Measurements from ENCODE around the gene RAB43.

The RAB43 gene

DNA sequence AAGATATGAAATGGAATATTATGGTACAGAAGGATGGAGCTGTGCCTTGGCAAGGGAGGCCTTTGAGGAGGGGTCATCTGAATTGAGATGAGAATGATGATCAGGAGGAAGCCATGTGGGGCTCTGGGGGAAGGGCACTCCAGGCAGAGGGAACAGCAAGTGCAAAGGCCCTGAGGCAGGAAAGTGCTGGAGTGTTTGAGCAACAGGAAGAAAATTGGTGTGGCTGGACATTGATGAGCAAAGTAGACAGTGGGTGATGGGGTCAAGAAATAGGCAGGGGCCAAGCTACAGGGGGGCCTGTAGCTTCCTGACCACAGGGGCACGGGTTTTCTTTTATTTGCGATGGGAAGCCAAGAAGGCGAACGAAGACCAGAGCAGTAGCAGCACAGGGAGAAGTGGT, 64.4 kb downstream of the RAB43 start:
- ChIA-PET POLR2A (no interaction called here), CTCF (interaction anchor here (1.4 to 6.9 kb wide), 5 partner anchors 8 to 188 kb away, joined by 3 to 72 read pairs (median 5); no protein-coding TSS in a partner anchor)
- Histone ChIP-seq H3K36me3 (ENCODE audit: control insufficient read depth in 4 of 4, insufficient read depth in 4 of 4, low read length in 3 of 4) (no peaks in the 10 kb centered on the region), H3K4me1 (ENCODE audit: control extremely low read depth in 1 of 4, control insufficient read depth in 4 of 4, insufficient read depth in 4 of 4, low read length in 3 of 4) (peaks cover 0 to 50% (median 38%) of the 10 kb centered on the region in 4 experiments), H3K4me3 (ENCODE audit: control insufficient read depth in 1 of 7, extremely low read depth in 1 of 7, insufficient read depth in 4 of 7, low read depth in 2 of 7, low read length in 6 of 7) (no peak overlapping the region), H3K9me3 (ENCODE audit: control extremely low read depth in 1 of 5, control insufficient read depth in 4 of 5, insufficient read depth in 2 of 5, low read depth in 1 of 5, low read length in 4 of 5) (no peaks in the 10 kb centered on the region), H3K27me3 (replicated peaks in 2 of 5; ENCODE audit: control insufficient read depth in 4 of 5, insufficient read depth in 5 of 5, low read length in 4 of 5) (no peaks in the 10 kb centered on the region), H3K27ac (ENCODE audit: insufficient read depth in 1 of 2, low read depth in 1 of 2, low read length in 2 of 2, poor library complexity in 1 of 2, severe bottlenecking in 2 of 2) (no peak overlapping the region)
- no peak for DNase-seq
- 88% methylated on average over 4 of the region's 4 CpGs for WGBS (ENCODE audit: insufficient coverage)

DNA sequence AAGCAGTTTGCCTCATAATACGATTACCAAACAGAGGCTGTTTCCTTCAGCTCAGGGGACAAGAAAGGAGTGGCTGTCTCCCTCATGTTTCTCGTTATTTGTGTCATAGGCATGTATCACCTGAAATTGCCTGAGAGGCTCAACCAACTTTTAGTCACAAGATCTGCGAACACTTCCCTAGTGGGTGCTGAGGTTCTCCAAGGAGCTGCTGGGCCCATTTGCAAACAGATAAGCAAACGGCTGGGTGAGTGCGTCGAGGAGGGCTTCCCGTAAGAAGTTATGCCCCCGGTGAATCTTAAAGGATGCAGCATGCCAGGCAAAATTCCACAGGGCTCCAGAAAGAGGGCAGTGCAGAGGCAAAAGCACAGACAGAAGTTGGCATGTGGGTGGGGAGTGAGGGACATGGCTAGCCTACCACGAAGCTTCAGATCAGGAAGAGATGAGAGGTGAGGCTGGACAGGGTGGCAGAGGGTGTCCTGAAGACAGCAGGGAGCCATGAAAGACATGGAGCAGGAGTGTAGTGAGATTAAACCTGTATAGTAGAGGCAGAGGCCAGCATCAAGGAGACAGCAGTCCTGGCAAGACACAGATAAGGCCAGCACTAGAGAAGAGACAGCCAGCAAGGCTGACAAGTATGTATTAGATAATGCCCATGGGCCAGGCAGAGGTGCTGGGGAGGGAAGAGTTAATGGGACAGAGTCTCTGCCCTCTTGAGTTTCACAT, 65.0 kb downstream of the RAB43 start:
- ChIA-PET CTCF (interaction anchor here (1.5 to 6.9 kb wide), 5 partner anchors 12 to 188 kb away, joined by 3 to 72 read pairs (median 4); no protein-coding TSS in a partner anchor), POLR2A (no interaction called here)
- H3K9me3 ChIP-seq (ENCODE audit: control extremely low read depth in 1 of 5, control insufficient read depth in 4 of 5, insufficient read depth in 2 of 5, low read depth in 1 of 5, low read length in 4 of 5), result no peaks in the 10 kb centered on the region
- no peaks in the 10 kb centered on the region for H3K36me3 ChIP-seq (ENCODE audit: control insufficient read depth in 4 of 4, insufficient read depth in 4 of 4, low read length in 3 of 4)
- no peak overlapping the region for H3K4me3 ChIP-seq (ENCODE audit: control insufficient read depth in 1 of 7, extremely low read depth in 1 of 7, insufficient read depth in 4 of 7, low read depth in 2 of 7, low read length in 6 of 7)
- no peak for DNase-seq
- H3K27me3 ChIP-seq (replicated peaks in 2 of 5; ENCODE audit: control insufficient read depth in 4 of 5, insufficient read depth in 5 of 5, low read length in 4 of 5), result no peaks in the 10 kb centered on the region
- no peak overlapping the region for H3K27ac ChIP-seq (ENCODE audit: insufficient read depth in 1 of 2, low read depth in 1 of 2, low read length in 2 of 2, poor library complexity in 1 of 2, severe bottlenecking in 2 of 2)
- 76% methylated on average over 8 of the region's 9 CpGs for WGBS (ENCODE audit: insufficient coverage)
- peaks cover 0 to 48% (median 38%) of the 10 kb centered on the region in 4 experiments for H3K4me1 ChIP-seq (ENCODE audit: control extremely low read depth in 1 of 4, control insufficient read depth in 4 of 4, insufficient read depth in 4 of 4, low read length in 3 of 4)

DNA sequence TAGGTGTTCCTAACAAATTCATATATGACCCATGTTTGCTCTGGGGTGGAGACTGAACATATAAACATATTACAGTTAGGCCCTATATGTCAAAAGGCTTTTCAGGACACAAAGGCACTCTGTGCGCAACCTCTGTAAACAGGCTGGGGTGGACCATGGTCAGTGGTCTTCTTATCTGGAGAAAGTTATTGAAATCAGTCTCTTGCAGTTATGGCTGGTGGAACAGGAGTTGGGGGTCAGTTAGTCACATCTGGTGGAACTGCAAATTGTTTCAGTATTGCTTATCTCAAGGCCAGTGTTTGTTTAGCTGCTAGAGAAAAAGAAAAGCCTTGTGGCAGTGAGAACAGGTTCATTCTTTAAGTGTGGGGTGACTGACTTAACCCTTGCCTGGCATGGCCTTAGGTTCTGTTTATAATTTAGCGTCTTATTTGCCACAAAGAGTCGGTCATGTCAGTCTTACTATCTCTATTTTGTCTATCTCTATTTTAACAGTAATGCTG, 66.9 kb downstream of the RAB43 start:
- POLR2A ChIA-PET, result no interaction called here
- 86% methylated on average over 1 of the region's 3 CpGs for WGBS (ENCODE audit: insufficient coverage)
- CTCF ChIA-PET, result interaction anchor here (0.9 to 6.9 kb wide), 13 partner anchors 11 to 192 kb away, joined by 3 to 72 read pairs (median 7); no protein-coding TSS in a partner anchor
- Histone ChIP-seq H3K4me3 (ENCODE audit: control insufficient read depth in 1 of 7, extremely low read depth in 1 of 7, insufficient read depth in 4 of 7, low read depth in 2 of 7, low read length in 6 of 7) (no peak overlapping the region), H3K4me1 (ENCODE audit: control extremely low read depth in 1 of 4, control insufficient read depth in 4 of 4, insufficient read depth in 4 of 4, low read length in 3 of 4) (peaks cover 0 to 29% (median 22%) of the 10 kb centered on the region in 4 experiments), H3K36me3 (ENCODE audit: control insufficient read depth in 4 of 4, insufficient read depth in 4 of 4, low read length in 3 of 4) (no peaks in the 10 kb centered on the region), H3K27me3 (replicated peaks in 2 of 5; ENCODE audit: control insufficient read depth in 4 of 5, insufficient read depth in 5 of 5, low read length in 4 of 5) (no peaks in the 10 kb centered on the region), H3K27ac (ENCODE audit: insufficient read depth in 1 of 2, low read depth in 1 of 2, low read length in 2 of 2, poor library complexity in 1 of 2, severe bottlenecking in 2 of 2) (no peak overlapping the region), H3K9me3 (ENCODE audit: control extremely low read depth in 1 of 5, control insufficient read depth in 4 of 5, insufficient read depth in 2 of 5, low read depth in 1 of 5, low read length in 4 of 5) (no peaks in the 10 kb centered on the region)
- DNase-seq, result peak in 2 of 3 donors; percentile 5 to 36

DNA sequence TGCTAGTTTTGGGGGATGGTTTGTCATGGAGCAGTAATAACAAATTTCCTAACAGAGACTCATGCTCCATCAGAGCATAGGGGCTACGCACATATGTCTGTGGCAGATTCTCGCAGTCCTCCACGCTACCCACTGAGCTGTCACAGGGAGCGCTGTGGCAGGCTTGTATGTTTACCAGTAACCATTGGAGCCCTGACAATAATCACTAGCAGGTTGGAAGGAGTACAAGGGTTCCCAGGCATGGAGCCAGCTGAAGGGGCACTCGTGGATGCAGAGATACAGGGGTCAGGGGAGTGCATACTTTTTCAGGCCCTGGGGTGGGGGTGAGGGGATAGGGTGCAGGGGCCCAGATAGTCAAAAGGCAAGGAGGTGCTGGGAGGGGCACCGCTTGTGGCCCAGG, 68.9 kb downstream of the RAB43 start:
- POLR2A ChIA-PET, result interaction anchor here (1.1 kb wide), 1 partner anchor 25 kb away, joined by 5 read pairs; no protein-coding TSS in a partner anchor
- CTCF ChIA-PET, result interaction anchor here (0.8 to 6.9 kb wide), 31 partner anchors 8 to 321 kb away, joined by 3 to 72 read pairs (median 8); partner anchors contain the start of genes COPG1 and GP9
- 95% methylated on average over 3 of the region's 6 CpGs for WGBS (ENCODE audit: insufficient coverage)

GRCh38 chr3:129051871-129052340, 69.7 kb downstream of the RAB43 start:
- ChIA-PET CTCF (interaction anchor here (0.8 to 6.9 kb wide), 27 partner anchors 9 to 320 kb away, joined by 3 to 72 read pairs (median 8); partner anchors contain the start of gene GP9), POLR2A (no interaction called here)
- no peak for DNase-seq
- Histone ChIP-seq H3K4me3 (ENCODE audit: control insufficient read depth in 1 of 7, extremely low read depth in 1 of 7, insufficient read depth in 4 of 7, low read depth in 2 of 7, low read length in 6 of 7) (no peak overlapping the region), H3K36me3 (ENCODE audit: control insufficient read depth in 4 of 4, insufficient read depth in 4 of 4, low read length in 3 of 4) (no peaks in the 10 kb centered on the region), H3K9me3 (ENCODE audit: control extremely low read depth in 1 of 5, control insufficient read depth in 4 of 5, insufficient read depth in 2 of 5, low read depth in 1 of 5, low read length in 4 of 5) (peaks cover 0 to 4% (median 0%) of the 10 kb centered on the region in 5 experiments), H3K27ac (ENCODE audit: insufficient read depth in 1 of 2, low read depth in 1 of 2, low read length in 2 of 2, poor library complexity in 1 of 2, severe bottlenecking in 2 of 2) (no peak overlapping the region), H3K4me1 (ENCODE audit: control extremely low read depth in 1 of 4, control insufficient read depth in 4 of 4, insufficient read depth in 4 of 4, low read length in 3 of 4) (peaks cover 0 to 16% (median 4%) of the 10 kb centered on the region in 4 experiments), H3K27me3 (replicated peaks in 2 of 5; ENCODE audit: control insufficient read depth in 4 of 5, insufficient read depth in 5 of 5, low read length in 4 of 5) (peaks cover 0 to 2% (median 0%) of the 10 kb centered on the region in 5 experiments)
- WGBS (ENCODE audit: insufficient coverage), result 88% methylated on average over 5 of the region's 5 CpGs

More for the DNA sequence above, 68.9 kb downstream of the RAB43 start:
- H3K36me3 ChIP-seq (ENCODE audit: control insufficient read depth in 4 of 4, insufficient read depth in 4 of 4, low read length in 3 of 4), result no peaks in the 10 kb centered on the region
- no peak overlapping the region for H3K27ac ChIP-seq (ENCODE audit: insufficient read depth in 1 of 2, low read depth in 1 of 2, low read length in 2 of 2, poor library complexity in 1 of 2, severe bottlenecking in 2 of 2)
- peaks cover 0 to 16% (median 4%) of the 10 kb centered on the region in 4 experiments for H3K4me1 ChIP-seq (ENCODE audit: control extremely low read depth in 1 of 4, control insufficient read depth in 4 of 4, insufficient read depth in 4 of 4, low read length in 3 of 4)
- no peak overlapping the region for H3K4me3 ChIP-seq (ENCODE audit: control insufficient read depth in 1 of 7, extremely low read depth in 1 of 7, insufficient read depth in 4 of 7, low read depth in 2 of 7, low read length in 6 of 7)
- H3K9me3 ChIP-seq (ENCODE audit: control extremely low read depth in 1 of 5, control insufficient read depth in 4 of 5, insufficient read depth in 2 of 5, low read depth in 1 of 5, low read length in 4 of 5), result peaks cover 0 to 3% (median 0%) of the 10 kb centered on the region in 5 experiments
- no peaks in the 10 kb centered on the region for H3K27me3 ChIP-seq (replicated peaks in 2 of 5; ENCODE audit: control insufficient read depth in 4 of 5, insufficient read depth in 5 of 5, low read length in 4 of 5)
- DNase-seq, result peak in 2 of 3 donors; percentile 7 to 35

DNA sequence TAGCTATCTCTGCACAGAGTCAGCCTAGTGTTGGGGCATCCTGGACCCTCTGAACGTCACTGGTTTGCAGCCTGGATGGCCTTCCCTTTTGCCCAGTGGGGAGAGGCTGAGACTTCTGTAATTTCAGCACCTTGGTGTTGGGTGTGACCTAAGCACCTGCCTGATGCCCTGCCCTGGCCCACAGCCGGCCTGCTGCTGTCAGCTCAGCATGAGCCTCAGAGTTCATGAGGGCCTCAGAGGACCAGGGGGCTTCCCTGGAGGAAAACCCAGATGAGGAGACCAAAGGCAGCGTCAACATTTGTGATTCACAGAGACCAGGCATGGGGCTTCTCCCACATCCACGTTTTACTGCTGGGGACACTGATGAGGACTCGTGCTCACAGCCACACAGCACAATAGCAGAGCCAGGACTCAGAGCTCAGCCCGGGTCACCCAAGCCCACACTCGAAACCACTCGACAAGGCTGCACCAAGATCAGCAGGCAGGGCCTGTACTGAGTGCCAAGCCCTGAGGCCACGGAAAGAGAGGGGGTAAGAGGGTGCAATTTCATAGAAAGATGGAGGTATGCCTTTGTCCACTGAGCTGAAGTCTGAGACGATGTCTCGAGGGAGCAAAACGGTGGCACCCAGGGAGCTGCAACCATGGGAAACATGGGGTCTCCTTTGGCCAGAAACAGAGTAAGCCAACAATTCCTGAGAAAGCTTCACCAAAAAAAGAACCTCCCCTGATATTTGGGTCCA, 70.9 kb downstream of the RAB43 start:
- H3K4me3 ChIP-seq (ENCODE audit: control insufficient read depth in 1 of 7, extremely low read depth in 1 of 7, insufficient read depth in 4 of 7, low read depth in 2 of 7, low read length in 6 of 7), result no peak overlapping the region
- H3K27me3 ChIP-seq (replicated peaks in 2 of 5; ENCODE audit: control insufficient read depth in 4 of 5, insufficient read depth in 5 of 5, low read length in 4 of 5), result peaks cover 0 to 9% (median 0%) of the 10 kb centered on the region in 5 experiments
- DNase-seq, result no peak
- no peaks in the 10 kb centered on the region for H3K36me3 ChIP-seq (ENCODE audit: control insufficient read depth in 4 of 4, insufficient read depth in 4 of 4, low read length in 3 of 4)
- peaks cover 0 to 4% (median 0%) of the 10 kb centered on the region in 5 experiments for H3K9me3 ChIP-seq (ENCODE audit: control extremely low read depth in 1 of 5, control insufficient read depth in 4 of 5, insufficient read depth in 2 of 5, low read depth in 1 of 5, low read length in 4 of 5)
- POLR2A ChIA-PET, result no interaction called here
- WGBS (ENCODE audit: insufficient coverage), result 93% methylated on average over 12 of the region's 12 CpGs
- H3K4me1 ChIP-seq (ENCODE audit: control extremely low read depth in 1 of 4, control insufficient read depth in 4 of 4, insufficient read depth in 4 of 4, low read length in 3 of 4), result peaks cover 0 to 13% (median 10%) of the 10 kb centered on the region in 4 experiments
- H3K27ac ChIP-seq (ENCODE audit: insufficient read depth in 1 of 2, low read depth in 1 of 2, low read length in 2 of 2, poor library complexity in 1 of 2, severe bottlenecking in 2 of 2), result no peak overlapping the region
- CTCF ChIA-PET, result interaction anchor here (0.7 to 6.9 kb wide), 16 partner anchors 9 to 196 kb away, joined by 3 to 72 read pairs (median 5); partner anchors contain the start of gene GP9
